NT2/D1 (cell line): ENCODE measurements around the gene KDM4B.

ENCODE experiments used
- SUZ12 ChIP-seq: IDR thresholded peaks from 2 replicates; pipeline ENCODE4 v1.6.1; 2011; ENCODE audit not compliant: insufficient read length, insufficient read depth; ENCODE audit errors: extremely low read depth
- YY1 ChIP-seq: IDR thresholded peaks from 2 replicates; pipeline ENCODE4 v1.6.1; 2011; ENCODE audit not compliant: insufficient read length, insufficient read depth
- ZNF274 ChIP-seq: IDR thresholded peaks from 2 replicates; pipeline ENCODE4 v1.6.1; 2011; ENCODE audit warnings: mild to moderate bottlenecking, low read depth, low read length

DNA sequence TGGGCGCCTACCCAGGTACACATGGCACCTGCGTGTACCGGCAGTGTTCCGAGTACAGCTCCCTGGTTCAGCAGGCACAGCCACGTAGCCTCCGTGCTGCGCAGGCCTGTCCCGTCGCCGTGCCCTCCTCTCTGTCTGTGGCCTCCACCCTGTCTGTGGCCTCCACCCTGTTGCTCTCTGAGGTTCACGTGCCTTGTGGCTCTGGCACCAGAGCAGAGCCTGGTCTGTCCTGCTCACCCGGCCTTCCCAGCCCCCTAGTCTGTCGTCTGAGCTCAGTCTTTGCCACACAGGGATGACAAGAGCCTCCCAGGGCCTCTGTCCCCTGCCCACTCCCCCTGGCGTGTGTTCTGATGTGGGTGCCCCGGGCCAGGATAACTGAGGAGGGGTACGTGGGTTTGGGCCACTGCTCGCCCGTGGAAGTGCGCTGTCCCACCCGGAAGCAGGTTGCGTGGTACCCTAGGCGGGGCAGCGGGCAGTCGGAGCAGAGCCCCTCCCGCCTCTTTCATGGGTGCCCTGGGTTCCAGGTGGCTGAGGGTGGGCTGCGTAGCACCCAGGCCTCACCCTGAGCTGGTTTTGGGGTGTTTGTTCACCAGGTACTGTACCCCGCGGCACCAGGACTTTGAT lies 71.7 kb downstream of the KDM4B start:
- TF ChIP-seq YY1 (no peak), SUZ12 (no peak), ZNF274 (no peak)
